Naive thymus-derived CD8-positive, alpha-beta T cell (primary cell): Measurements from ENCODE around the gene C10orf143. TPM values are rescaled to one million over a fixed set of nuclear protein-coding genes. Genes with fewer than 3 reads are reported as not detected.

Experiments
- ATAC-seq, 2 donors: fragments of 150-1000 bp; cut with Tn5 transposase in 1 of 2; sonication (Bioruptor Pico), chemical (Tn5 transposase) in 1 of 2; 1 replicate in 1 of 2; 2 replicates in 1 of 2; pipeline ENCODE4 v1.10.0; 2021; ENCODE audit warnings: mild to moderate bottlenecking in 2 of 2, moderate library complexity in 2 of 2
- POLR2A ChIA-PET: fragments of 350-600 bp; sonication (Branson Sonifier 250); formaldehyde crosslinking; loops from one replicate; lab custom pipeline; 2021; ENCODE audit warnings: antibody characterized with exemption; lab: Charles Lee
- DNase-seq, 10 donors: peaks; one replicate each; pipeline versions ENCODE4 v3.0.0 to v3.0.0-alpha.2; 2020 to 2022
- H3K27ac Mint-ChIP-seq, 10 donors: one replicate each; pipeline ENCODE4 v1.8.0; 2020 to 2022; ENCODE audit warnings: mild to moderate bottlenecking in 10 of 10, mixed read lengths in 10 of 10, moderate library complexity in 4 of 10, inconsistent platforms in 1 of 10
- H3K27me3 Mint-ChIP-seq, 5 donors: one replicate each; pipeline ENCODE4 v1.8.0; 2021 to 2022; ENCODE audit warnings: mixed read lengths in 5 of 5
- H3K36me3 Mint-ChIP-seq, 3 donors: one replicate each; pipeline ENCODE4 v1.8.0; 2020 to 2022; ENCODE audit warnings: mixed read lengths in 3 of 3, mild to moderate bottlenecking in 2 of 3, inconsistent platforms in 1 of 3
- H3K4me1 Mint-ChIP-seq, 4 donors: one replicate each; pipeline ENCODE4 v1.8.0; 2021 to 2022; ENCODE audit warnings: mixed read lengths in 4 of 4
- H3K4me3 Mint-ChIP-seq, 10 donors: one replicate each; pipeline ENCODE4 v1.8.0; 2020 to 2022; ENCODE audit warnings: mild to moderate bottlenecking in 10 of 10, mixed read lengths in 10 of 10, moderate library complexity in 6 of 10, inconsistent platforms in 1 of 10
- H3K9me3 Mint-ChIP-seq, 9 donors: one replicate each; pipeline ENCODE4 v1.8.0; 2020 to 2022; ENCODE audit warnings: mixed read lengths in 9 of 9, mild to moderate bottlenecking in 3 of 9, inconsistent platforms in 1 of 9, moderate library complexity in 1 of 9
- polyA plus RNA-seq, 3 donors: library from polyadenylated mRNA; unstranded; fragments of 300-500 nt; fragmentation: Illumina TruSeq; gene quantifications; one replicate each; pipeline ENCODE4 v1.2.3, GENCODE V29; 2021
- total RNA-seq, 8 experiments: library from RNA in 2 of 8; stranded (reverse) in 2 of 8; gene quantifications; one replicate each; pipeline ENCODE4 v1.2.3 and lab custom pipeline; 2021 to 2026

The C10orf143 gene
- 10 to 100 TPM; 17.5 to 19.6 TPM for total RNA-seq
- polyA plus RNA-seq: 10 to 100 TPM; 28.6 to 48.1 (median 29.6) TPM
- 4.2 to 11.0 (median 8.0) reads per million in 6 experiments for total RNA-seq (lab: John Stamatoyannopoulos, UW)

- Mint-ChIP-seq H3K36me3 (peaks cover 0 to 19% (median 7%) of the 10 kb centered on the region in 3 donors), H3K9me3 (no peaks in the 10 kb centered on the region), H3K27ac (peak within 1 kb of the TSS; percentile 96 to 99 (median 97)), H3K27me3 (no peaks in the 10 kb centered on the region), H3K4me3 (peak within 1 kb of the TSS; percentile 89 to 100 (median 99)), H3K4me1 (peaks cover 24 to 55% (median 51%) of the 10 kb centered on the region in 4 donors)
- peak; percentile 94 to 100 (median 98) for DNase-seq
- peak; percentile 76 to 78 for ATAC-seq
- POLR2A ChIA-PET: interaction anchor here (0.7 to 3.9 kb wide), 17 partner anchors 9 to 1079 kb away, joined by 3 to 105 read pairs (median 7); partner anchors contain the start of genes GLRX3 and MGMT
Measured at GRCh38 chr10:130110246-130111112, at the start of gene C10orf143. Gene C10orf143 (minus strand): TSS chr10:130110830. CDS start chr10:130110772, 58 bp downstream.

- H3K27me3 Mint-ChIP-seq: no peaks in the 10 kb centered on the region
- POLR2A ChIA-PET: no interaction called here
- H3K36me3 Mint-ChIP-seq: peaks cover 5 to 58% (median 21%) of the 10 kb centered on the region in 3 donors
- H3K9me3 Mint-ChIP-seq: no peaks in the 10 kb centered on the region
- H3K27ac Mint-ChIP-seq: no peak overlapping the region
- no peak overlapping the region for H3K4me3 Mint-ChIP-seq
- ATAC-seq (no peak), DNase-seq (no peak)
- peaks cover 22 to 38% (median 28%) of the 10 kb centered on the region in 4 donors for H3K4me1 Mint-ChIP-seq
Measured at GRCh38 chr10:130159192-130159794, 48.7 kb upstream of the C10orf143 start.

GRCh38 chr10:130146042-130146441 lies 35.4 kb upstream of the C10orf143 start:
- Mint-ChIP-seq H3K9me3 (no peaks in the 10 kb centered on the region), H3K4me1 (peaks cover 26 to 50% (median 42%) of the 10 kb centered on the region in 4 donors), H3K27ac (peak overlapping the region in 3 of 10 donors; percentile 21 to 74 (median 53)), H3K36me3 (peaks cover 0 to 70% (median 35%) of the 10 kb centered on the region in 3 donors), H3K27me3 (no peaks in the 10 kb centered on the region), H3K4me3 (peak overlapping the region in 1 of 10 donors; percentile 11)
- POLR2A ChIA-PET: no interaction called here
- ATAC-seq: no peak
- no peak for DNase-seq

GRCh38 chr10:130141878-130142277 lies 31.2 kb upstream of the C10orf143 start:
- Mint-ChIP-seq H3K27ac (peak overlapping the region in 7 of 10 donors; percentile 11 to 80 (median 37)), H3K4me1 (peaks cover 32 to 71% (median 61%) of the 10 kb centered on the region in 4 donors), H3K4me3 (peak overlapping the region in 3 of 10 donors; percentile 1 to 19 (median 9)), H3K9me3 (no peaks in the 10 kb centered on the region), H3K36me3 (peaks cover 0 to 41% (median 23%) of the 10 kb centered on the region in 3 donors), H3K27me3 (no peaks in the 10 kb centered on the region)
- DNase-seq (peak in 1 of 10 donors; percentile 5), ATAC-seq (peak; percentile 58 to 66)
- POLR2A ChIA-PET: interaction anchor here (0.7 kb wide), 1 partner anchor 31 kb away, joined by 3 read pairs; the partner anchor contains the start of gene C10orf143

- Mint-ChIP-seq H3K27ac (peak overlapping the region in 2 of 10 donors; percentile 37 to 80), H3K27me3 (no peaks in the 10 kb centered on the region), H3K4me3 (peak overlapping the region in 3 of 10 donors; percentile 1 to 19 (median 17)), H3K4me1 (peaks cover 30 to 70% (median 59%) of the 10 kb centered on the region in 4 donors), H3K36me3 (peaks cover 0 to 36% (median 19%) of the 10 kb centered on the region in 3 donors), H3K9me3 (no peaks in the 10 kb centered on the region)
- POLR2A ChIA-PET: no interaction called here
- DNase-seq (no peak), ATAC-seq (no peak)
Measured at GRCh38 chr10:130141460-130141859, 30.8 kb upstream of the C10orf143 start.

GRCh38 chr10:130141038-130141437 lies 30.4 kb upstream of the C10orf143 start:
- Mint-ChIP-seq H3K36me3 (peaks cover 0 to 32% (median 14%) of the 10 kb centered on the region in 3 donors), H3K4me3 (peak overlapping the region in 2 of 10 donors; percentile 17 to 22), H3K27me3 (no peaks in the 10 kb centered on the region)

GRCh38 chr10:130140425-130140824 lies 29.8 kb upstream of the C10orf143 start:
- no peak overlapping the region for H3K27ac Mint-ChIP-seq
- peak overlapping the region in 1 of 10 donors; percentile 42 for H3K4me3 Mint-ChIP-seq
- H3K36me3 Mint-ChIP-seq: peaks cover 0 to 28% (median 12%) of the 10 kb centered on the region in 3 donors
- peaks cover 25 to 66% (median 54%) of the 10 kb centered on the region in 4 donors for H3K4me1 Mint-ChIP-seq
- ATAC-seq (no peak), DNase-seq (no peak)
- POLR2A ChIA-PET: interaction anchor here (2.2 kb wide), 1 partner anchor 30 kb away, joined by 11 read pairs; the partner anchor contains the start of gene C10orf143
- H3K9me3 Mint-ChIP-seq: no peaks in the 10 kb centered on the region
- H3K27me3 Mint-ChIP-seq: no peaks in the 10 kb centered on the region

More at GRCh38 chr10:130141038-130141437, 30.4 kb upstream of the C10orf143 start:
- POLR2A ChIA-PET: no interaction called here
- Mint-ChIP-seq H3K4me1 (peaks cover 27 to 67% (median 56%) of the 10 kb centered on the region in 4 donors), H3K9me3 (no peaks in the 10 kb centered on the region), H3K27ac (no peak overlapping the region)
- DNase-seq: no peak
- ATAC-seq: no peak

GRCh38 chr10:130138479-130138866 lies 27.8 kb upstream of the C10orf143 start:
- Mint-ChIP-seq H3K27ac (peak overlapping the region in 5 of 10 donors; percentile 6 to 59 (median 36)), H3K9me3 (no peaks in the 10 kb centered on the region), H3K4me3 (peak overlapping the region; percentile 22 to 91 (median 88)), H3K36me3 (peaks cover 0 to 19% (median 4%) of the 10 kb centered on the region in 3 donors), H3K4me1 (peaks cover 25 to 64% (median 58%) of the 10 kb centered on the region in 4 donors), H3K27me3 (peaks cover 0 to 4% (median 0%) of the 10 kb centered on the region in 5 donors)
- ATAC-seq (no peak), DNase-seq (no peak)
- POLR2A ChIA-PET: interaction anchor here (2.2 kb wide), 1 partner anchor 28 kb away, joined by 11 read pairs; the partner anchor contains the start of gene C10orf143

GRCh38 chr10:130137659-130138478 lies 27.2 kb upstream of the C10orf143 start:
- ATAC-seq (no peak), DNase-seq (no peak)
- POLR2A ChIA-PET: interaction anchor here (3.9 kb wide), 1 partner anchor 27 kb away, joined by 105 read pairs; the partner anchor contains the start of gene C10orf143
- Mint-ChIP-seq H3K27ac (peak overlapping the region in 6 of 10 donors; percentile 25 to 84 (median 70)), H3K36me3 (peaks cover 0 to 15% (median 0%) of the 10 kb centered on the region in 3 donors), H3K9me3 (no peaks in the 10 kb centered on the region), H3K4me1 (peaks cover 22 to 60% (median 53%) of the 10 kb centered on the region in 4 donors), H3K27me3 (peaks cover 0 to 4% (median 0%) of the 10 kb centered on the region in 5 donors), H3K4me3 (peak overlapping the region; percentile 82 to 91 (median 88))

GRCh38 chr10:130137090-130137448 lies 26.4 kb upstream of the C10orf143 start:
- H3K27me3 Mint-ChIP-seq: peaks cover 0 to 4% (median 4%) of the 10 kb centered on the region in 5 donors
- peak overlapping the region in 9 of 10 donors; percentile 59 to 92 (median 83) for H3K27ac Mint-ChIP-seq
- H3K9me3 Mint-ChIP-seq: no peaks in the 10 kb centered on the region
- DNase-seq: no peak
- no peak for ATAC-seq
- POLR2A ChIA-PET: interaction anchor here (3.9 kb wide), 1 partner anchor 27 kb away, joined by 105 read pairs; the partner anchor contains the start of gene C10orf143
- H3K4me3 Mint-ChIP-seq: peak overlapping the region; percentile 82 to 91 (median 88)
- H3K4me1 Mint-ChIP-seq: peaks cover 14 to 52% (median 45%) of the 10 kb centered on the region in 4 donors
- peaks cover 0 to 7% (median 0%) of the 10 kb centered on the region in 3 donors for H3K36me3 Mint-ChIP-seq
